Stimulated activated naive B cell treated with anti-CD40 and anti-IgM and Interleukin-4, amounts not matched to agents 10 μg/mL and 1 μg/mL and 100 μg/mL, for 72 hours (primary cell): ENCODE results near the gene OVAAL.

ENCODE experiments used
- ATAC-seq, 2 donors: fragments of 150-1000 bp; cut with Tn5 transposase; replicated peaks; 2 replicates each; pipeline ENCODE4 v1.10.0; 2021; ENCODE audit warnings: moderate library complexity in 1 of 2
- DNase-seq: peaks from one replicate; pipeline ENCODE4 v3.0.0; 2021
- H3K27ac Mint-ChIP-seq: one replicate; pipeline ENCODE4 v1.8.0; 2022; ENCODE audit warnings: mild to moderate bottlenecking, mixed read lengths
- H3K27me3 Mint-ChIP-seq, 2 donors: one replicate each; pipeline ENCODE4 v1.8.0; 2022; ENCODE audit warnings: mixed read lengths in 2 of 2
- H3K36me3 Mint-ChIP-seq, 2 donors: one replicate each; pipeline ENCODE4 v1.8.0; 2022; ENCODE audit warnings: mixed read lengths in 2 of 2, mild to moderate bottlenecking in 1 of 2
- H3K4me1 Mint-ChIP-seq, 2 donors: one replicate each; pipeline ENCODE4 v1.8.0; 2022; ENCODE audit warnings: mixed read lengths in 2 of 2, mild to moderate bottlenecking in 1 of 2
- H3K4me3 Mint-ChIP-seq, 2 donors: one replicate each; pipeline ENCODE4 v1.8.0; 2022; ENCODE audit warnings: mild to moderate bottlenecking in 2 of 2, mixed read lengths in 2 of 2, moderate library complexity in 1 of 2
- H3K9me3 Mint-ChIP-seq, 2 donors: one replicate each; pipeline ENCODE4 v1.8.0; 2022; ENCODE audit warnings: mixed read lengths in 2 of 2, mild to moderate bottlenecking in 1 of 2

Gene OVAAL

DNA sequence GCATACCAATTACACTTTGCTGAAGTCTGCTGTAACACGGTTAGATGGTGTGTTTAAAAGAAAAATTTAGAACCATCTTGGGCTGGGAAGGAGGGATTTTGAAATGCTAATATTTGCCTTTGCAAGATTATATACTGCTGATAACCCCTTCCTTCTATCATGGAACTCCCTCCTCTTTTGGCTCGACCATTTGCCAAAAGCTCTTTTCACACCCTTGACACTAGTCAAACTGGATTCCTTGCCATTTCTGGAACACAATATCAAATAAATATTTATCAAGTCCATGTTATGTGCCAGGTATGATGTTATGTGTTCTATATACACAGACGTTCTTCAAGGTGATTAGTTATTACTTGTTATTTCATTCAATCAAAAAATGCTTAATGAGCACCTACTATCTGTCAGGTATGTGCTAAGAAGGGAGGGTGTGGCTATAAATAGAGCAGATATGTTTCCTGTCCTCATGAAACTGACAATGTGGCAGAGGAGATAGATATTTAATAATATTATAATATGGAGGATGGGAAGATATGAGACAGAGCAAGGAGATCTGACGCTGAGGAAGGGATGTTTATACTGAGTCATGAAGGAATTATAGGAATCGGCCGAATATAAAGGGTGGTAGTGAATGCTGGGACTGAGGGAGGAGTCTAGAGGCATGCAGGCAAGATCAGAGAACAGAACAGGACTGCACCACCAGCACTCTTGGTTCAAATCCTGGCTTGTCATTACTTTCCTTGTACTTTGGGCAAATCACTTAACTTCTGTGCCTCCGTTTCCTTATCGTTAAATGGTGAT is 56.9 kb downstream of the OVAAL start:
- no peak for DNase-seq
- no peak for ATAC-seq
- Mint-ChIP-seq H3K36me3 (no peaks in the 10 kb centered on the region), H3K9me3 (peaks cover 0 to 3% of the 10 kb centered on the region in 2 donors), H3K4me3 (no peak overlapping the region), H3K4me1 (peaks cover 6 to 7% of the 10 kb centered on the region in 2 donors), H3K27me3 (no peaks in the 10 kb centered on the region), H3K27ac (no peak overlapping the region)
